Activated T-cell treated with anti-CD3 and anti-CD28 coated beads, Interleukin-2, amount 50 U/mL, for 4 hours (primary cell): ENCODE data around the gene PLXNC1. TPM values are rescaled to one million over a fixed set of nuclear protein-coding genes. Genes with fewer than 3 reads are reported as not detected.

Source experiments
- ATAC-seq, 2 donors: fragments of 200-7000 bp; cut with Tn5 transposase; one replicate each; pipeline ENCODE4 v1.10.0; 2021
- DNase-seq: peaks from one replicate; pipeline ENCODE4 v3.0.0-alpha.2; 2020
- H3K27me3 Mint-ChIP-seq: one replicate; pipeline ENCODE4 v1.8.0; 2021; ENCODE audit warnings: low read depth, mixed read lengths
- H3K36me3 Mint-ChIP-seq: one replicate; pipeline ENCODE4 v1.8.0; 2022; ENCODE audit warnings: mixed read lengths; ENCODE audit not compliant: insufficient read depth
- H3K4me1 Mint-ChIP-seq: one replicate; pipeline ENCODE4 v1.8.0; 2021; ENCODE audit warnings: low read depth, mixed read lengths
- H3K4me3 Mint-ChIP-seq: one replicate; pipeline ENCODE4 v1.8.0; 2021; ENCODE audit warnings: mild to moderate bottlenecking, moderate library complexity, mixed read lengths
- H3K9me3 Mint-ChIP-seq: one replicate; pipeline ENCODE4 v1.8.0; 2021; ENCODE audit warnings: mixed read lengths
- total RNA-seq, 3 donors: library from RNA; stranded (reverse); gene quantifications; one replicate each; pipeline ENCODE4 v1.2.1, GENCODE V29; 2021

PLXNC1 gene
- total RNA-seq, 3 donors from 2014 or later: 3.1 to 6.9 (median 3.2) TPM

DNA sequence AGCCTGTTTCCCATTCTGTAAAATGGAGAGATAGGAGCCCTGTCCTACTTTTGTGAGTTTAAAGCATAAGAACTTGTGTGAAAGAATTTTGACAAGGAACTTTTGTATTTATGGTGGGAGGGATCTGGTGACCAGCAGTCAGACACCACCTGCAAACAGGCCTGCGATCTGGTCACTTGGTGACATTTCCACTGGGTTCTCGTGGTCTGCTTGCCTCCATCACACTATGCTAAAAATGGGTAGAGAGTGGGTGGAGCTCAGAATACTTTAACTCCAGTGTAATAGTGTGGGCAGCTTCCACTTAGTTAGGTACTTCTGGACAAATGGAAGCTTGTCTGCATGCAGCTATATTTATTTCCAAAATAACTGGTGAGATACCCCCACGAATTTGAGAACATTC is 26.5 kb upstream of the PLXNC1 start:
- DNase-seq (no peak), ATAC-seq (no peak)
- no peaks in the 10 kb centered on the region for H3K36me3 Mint-ChIP-seq
- no peak overlapping the region for H3K4me3 Mint-ChIP-seq
- H3K4me1 Mint-ChIP-seq: peaks cover 45% of the 10 kb centered on the region
- H3K9me3 Mint-ChIP-seq: no peaks in the 10 kb centered on the region
- no peaks in the 10 kb centered on the region for H3K27me3 Mint-ChIP-seq

DNA sequence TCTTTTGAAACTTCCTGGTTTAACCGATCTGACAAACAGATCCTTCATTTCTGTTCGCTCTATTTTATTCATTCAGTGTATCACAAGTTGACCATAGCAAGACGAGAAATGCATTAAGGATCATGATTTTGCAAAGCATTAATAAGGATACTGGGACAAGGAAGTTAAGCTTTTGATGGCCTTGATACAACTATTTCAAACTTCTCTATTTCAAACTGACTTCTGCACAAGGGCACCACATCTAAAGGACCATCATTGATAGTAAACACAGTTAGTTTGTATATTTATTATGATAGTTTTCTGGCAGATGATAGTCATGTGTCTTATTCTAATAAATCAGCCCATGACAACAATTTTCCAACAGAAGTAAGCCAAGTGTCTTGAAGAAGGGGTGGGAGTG is 25.8 kb upstream of the PLXNC1 start:
- H3K4me3 Mint-ChIP-seq: no peak overlapping the region
- DNase-seq: no peak
- no peaks in the 10 kb centered on the region for H3K27me3 Mint-ChIP-seq
- H3K9me3 Mint-ChIP-seq: no peaks in the 10 kb centered on the region
- ATAC-seq: no peak
- H3K4me1 Mint-ChIP-seq: peaks cover 52% of the 10 kb centered on the region
- H3K36me3 Mint-ChIP-seq: no peaks in the 10 kb centered on the region

GRCh38 chr12:94123127-94123526 is 25.2 kb upstream of the PLXNC1 start:
- Mint-ChIP-seq H3K4me1 (peaks cover 56% of the 10 kb centered on the region), H3K36me3 (no peaks in the 10 kb centered on the region), H3K9me3 (no peaks in the 10 kb centered on the region), H3K4me3 (no peak overlapping the region), H3K27me3 (no peaks in the 10 kb centered on the region)
- no peak for DNase-seq
- ATAC-seq: no peak

- Mint-ChIP-seq H3K27me3 (no peaks in the 10 kb centered on the region), H3K9me3 (peaks cover 3% of the 10 kb centered on the region), H3K4me1 (peaks cover 56% of the 10 kb centered on the region), H3K4me3 (no peak overlapping the region), H3K36me3 (no peaks in the 10 kb centered on the region)
- DNase-seq (no peak), ATAC-seq (no peak)
These were observed 22.3 kb upstream of the PLXNC1 start for GRCh38 chr12:94126067-94126466.

- Mint-ChIP-seq H3K27me3 (no peaks in the 10 kb centered on the region), H3K4me1 (peaks cover 52% of the 10 kb centered on the region), H3K4me3 (no peak overlapping the region), H3K9me3 (peaks cover 3% of the 10 kb centered on the region), H3K36me3 (no peaks in the 10 kb centered on the region)
- DNase-seq: no peak
- ATAC-seq: no peak
These were observed 20.9 kb upstream of the PLXNC1 start for GRCh38 chr12:94127239-94128131.

GRCh38 chr12:94128280-94128679 is 20.1 kb upstream of the PLXNC1 start:
- H3K4me1 Mint-ChIP-seq: peaks cover 44% of the 10 kb centered on the region
- peaks cover 3% of the 10 kb centered on the region for H3K9me3 Mint-ChIP-seq
- no peak for ATAC-seq
- no peak overlapping the region for H3K4me3 Mint-ChIP-seq
- no peaks in the 10 kb centered on the region for H3K27me3 Mint-ChIP-seq
- DNase-seq: no peak
- H3K36me3 Mint-ChIP-seq: no peaks in the 10 kb centered on the region

- no peak overlapping the region for H3K4me3 Mint-ChIP-seq
- peaks cover 2% of the 10 kb centered on the region for H3K4me1 Mint-ChIP-seq
- no peak for DNase-seq
- no peaks in the 10 kb centered on the region for H3K36me3 Mint-ChIP-seq
- peaks cover 3% of the 10 kb centered on the region for H3K9me3 Mint-ChIP-seq
- H3K27me3 Mint-ChIP-seq: no peaks in the 10 kb centered on the region
- ATAC-seq: peak; percentile 72 to 80
These were observed 14.2 kb upstream of the PLXNC1 start for GRCh38 chr12:94133964-94134795.

GRCh38 chr12:94135896-94136295 is 12.5 kb upstream of the PLXNC1 start:
- no peaks in the 10 kb centered on the region for H3K36me3 Mint-ChIP-seq
- H3K4me3 Mint-ChIP-seq: no peak overlapping the region
- ATAC-seq (no peak), DNase-seq (no peak)
- no peaks in the 10 kb centered on the region for H3K27me3 Mint-ChIP-seq
- H3K4me1 Mint-ChIP-seq: peaks cover 2% of the 10 kb centered on the region
- H3K9me3 Mint-ChIP-seq: no peaks in the 10 kb centered on the region

DNA sequence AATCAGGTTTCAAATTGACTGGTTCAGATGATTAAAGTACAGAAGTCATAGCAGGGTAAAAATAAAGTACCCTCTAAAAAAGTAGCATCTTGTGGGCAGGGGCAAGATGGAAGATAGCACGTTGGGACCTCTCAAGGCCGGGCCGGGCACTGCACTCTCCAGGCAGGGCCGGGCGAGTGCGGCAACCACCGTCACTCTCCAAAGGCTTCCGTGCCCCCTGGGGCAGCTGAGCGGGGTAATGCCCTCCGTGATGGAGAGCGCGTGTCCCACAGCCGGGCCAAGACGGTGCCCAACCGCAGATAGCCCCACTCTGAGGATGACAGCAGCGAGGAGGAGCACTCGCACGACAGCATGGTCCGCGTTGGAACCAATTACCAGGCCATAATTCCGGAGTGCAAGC is 8.6 kb upstream of the PLXNC1 start:
- ATAC-seq (no peak), DNase-seq (no peak)
- no peaks in the 10 kb centered on the region for H3K36me3 Mint-ChIP-seq
- peaks cover 1% of the 10 kb centered on the region for H3K4me1 Mint-ChIP-seq
- no peaks in the 10 kb centered on the region for H3K9me3 Mint-ChIP-seq
- H3K27me3 Mint-ChIP-seq: no peaks in the 10 kb centered on the region
- no peak overlapping the region for H3K4me3 Mint-ChIP-seq

DNA sequence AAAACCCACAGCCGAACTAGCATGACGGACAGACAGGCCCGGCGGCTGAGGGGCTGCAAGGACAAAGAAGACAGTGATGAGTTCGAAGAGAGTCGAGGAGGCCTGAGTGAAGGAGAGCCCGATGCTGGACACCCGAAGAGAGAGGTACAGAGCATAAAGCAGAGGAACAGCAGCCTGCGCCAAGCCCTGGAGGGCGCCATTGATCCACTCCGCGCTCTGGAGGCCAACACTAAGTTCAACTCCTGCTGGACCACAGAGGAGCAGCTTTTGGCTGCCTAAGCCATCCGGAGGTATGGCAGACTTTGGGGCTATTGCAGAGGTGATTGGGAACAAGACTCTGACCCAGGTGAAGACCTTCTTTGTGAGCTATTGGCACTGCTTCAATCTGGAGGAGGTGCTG is 7.8 kb upstream of the PLXNC1 start:
- no peaks in the 10 kb centered on the region for H3K9me3 Mint-ChIP-seq
- no peaks in the 10 kb centered on the region for H3K36me3 Mint-ChIP-seq
- H3K27me3 Mint-ChIP-seq: no peaks in the 10 kb centered on the region
- peak; percentile 82 to 83 for ATAC-seq
- H3K4me3 Mint-ChIP-seq: no peak overlapping the region
- peaks cover 1% of the 10 kb centered on the region for H3K4me1 Mint-ChIP-seq
- DNase-seq: peak; percentile 30

- Mint-ChIP-seq H3K9me3 (no peaks in the 10 kb centered on the region), H3K27me3 (no peaks in the 10 kb centered on the region), H3K4me3 (no peak overlapping the region), H3K4me1 (peaks cover 3% of the 10 kb centered on the region), H3K36me3 (no peaks in the 10 kb centered on the region)
- DNase-seq: no peak
- ATAC-seq: no peak
These were observed 7.2 kb upstream of the PLXNC1 start for GRCh38 chr12:94141004-94141764.

DNA sequence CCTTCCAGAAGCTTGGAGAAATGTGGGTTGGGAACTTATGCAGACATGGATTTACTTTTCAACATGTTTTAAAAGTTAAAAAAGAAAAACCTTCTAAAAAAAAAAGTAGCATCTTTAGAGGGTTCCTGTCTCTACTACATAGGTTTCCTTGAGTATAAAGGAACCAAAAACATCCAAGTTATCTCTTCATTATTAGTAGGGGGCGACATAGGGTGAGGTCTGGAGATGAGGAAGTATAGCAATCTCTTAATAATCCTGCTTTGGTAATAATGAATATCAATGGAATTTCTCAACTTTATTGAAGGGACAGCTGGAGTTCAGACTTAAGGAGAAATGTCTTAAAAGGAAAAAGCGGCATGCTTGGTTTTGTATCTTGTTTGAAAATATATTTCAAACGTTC is 6.5 kb upstream of the PLXNC1 start:
- DNase-seq: no peak
- H3K4me1 Mint-ChIP-seq: peaks cover 3% of the 10 kb centered on the region
- H3K4me3 Mint-ChIP-seq: no peak overlapping the region
- H3K36me3 Mint-ChIP-seq: no peaks in the 10 kb centered on the region
- no peaks in the 10 kb centered on the region for H3K9me3 Mint-ChIP-seq
- H3K27me3 Mint-ChIP-seq: no peaks in the 10 kb centered on the region
- no peak for ATAC-seq

GRCh38 chr12:94143438-94143837 is 4.9 kb upstream of the PLXNC1 start:
- DNase-seq: no peak
- H3K9me3 Mint-ChIP-seq: no peaks in the 10 kb centered on the region
- H3K4me1 Mint-ChIP-seq: peaks cover 8% of the 10 kb centered on the region
- no peaks in the 10 kb centered on the region for H3K27me3 Mint-ChIP-seq
- H3K4me3 Mint-ChIP-seq: no peak overlapping the region
- H3K36me3 Mint-ChIP-seq: no peaks in the 10 kb centered on the region
- ATAC-seq: no peak

DNA sequence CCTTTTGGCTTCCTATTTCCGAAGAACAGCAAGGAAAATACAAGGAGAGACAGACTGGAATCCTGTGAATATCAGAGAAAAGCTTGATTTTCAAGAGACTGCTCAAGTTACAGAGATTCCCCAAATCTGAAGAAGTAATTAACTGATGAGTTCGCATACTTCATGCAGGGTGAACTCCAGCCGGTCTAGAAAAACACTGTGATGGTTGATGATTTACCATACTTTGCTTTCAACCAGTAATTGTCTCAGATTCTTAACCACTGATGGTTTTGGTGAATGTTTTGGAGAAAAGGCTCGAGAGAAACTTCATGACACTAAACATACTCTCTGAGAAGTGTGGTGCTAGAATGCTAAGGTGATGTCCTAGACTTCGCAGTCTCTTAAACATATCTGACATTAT is 4.4 kb upstream of the PLXNC1 start:
- no peak for ATAC-seq
- H3K4me1 Mint-ChIP-seq: peaks cover 8% of the 10 kb centered on the region
- H3K27me3 Mint-ChIP-seq: no peaks in the 10 kb centered on the region
- H3K4me3 Mint-ChIP-seq: no peak overlapping the region
- no peaks in the 10 kb centered on the region for H3K36me3 Mint-ChIP-seq
- DNase-seq: no peak
- no peaks in the 10 kb centered on the region for H3K9me3 Mint-ChIP-seq
